Panc1 (cell line): ENCODE measurements around the gene PARP3. TPM values are rescaled to one million over a fixed set of nuclear protein-coding genes. Genes with fewer than 3 reads are reported as not detected.

ENCODE experiments used
- ATAC-seq: fragments of 200-7000 bp; cut with Tn5 transposase; 2 replicates; pipeline ENCODE4 v1.9.1; 2020; ENCODE audit warnings: mild to moderate bottlenecking, moderate library complexity
- BruUV-seq: library from RNA; stranded (reverse); fragments of 400-500 nt; replicated peaks from 2 replicates; lab custom pipeline; 2021; lab: Mats Ljungman, UMichigan
- CTCF ChIA-PET: fragments of 300-600 bp; sonication (Branson Sonifier 250); formaldehyde crosslinking; loops from one replicate; lab custom pipeline; 2022; ENCODE audit warnings: antibody characterized with exemption; lab: Charles Lee
- POLR2A ChIA-PET: fragments of 300-600 bp; sonication (Branson Sonifier 250); formaldehyde crosslinking; loops from one replicate; lab custom pipeline; 2022; ENCODE audit warnings: antibody characterized with exemption; lab: Charles Lee
- DNase-seq: peaks from one replicate; pipeline ENCODE4 v3.0.0-alpha.2; 2010; ENCODE audit warnings: low read depth, low spot score
- H3K27ac ChIP-seq: 2 replicates; pipeline ENCODE4 v1.5.1; 2011; ENCODE audit warnings: mild to moderate bottlenecking, low read length, inconsistent platforms
- H3K27me3 ChIP-seq: fragments of 200-500 bp; sonication (Bioruptor generic); 2 replicates; pipeline ENCODE4 v1.6.0; 2014; ENCODE audit warnings: low read length, inconsistent platforms; ENCODE audit not compliant: control insufficient read depth, insufficient read depth
- H3K36me3 ChIP-seq: fragments of 200-500 bp; sonication (Bioruptor generic); 2 replicates; pipeline ENCODE4 v1.5.1; 2014; ENCODE audit warnings: inconsistent platforms, mild to moderate bottlenecking, low read length, moderate library complexity; ENCODE audit not compliant: control insufficient read depth, insufficient read depth
- H3K4me1 ChIP-seq: 2 replicates; pipeline ENCODE4 v1.5.1; 2011; ENCODE audit warnings: inconsistent platforms, mild to moderate bottlenecking, low read length, moderate library complexity; ENCODE audit not compliant: control insufficient read depth, insufficient read depth
- H3K4me3 ChIP-seq, 2 experiments: 2 replicates each; pipeline ENCODE4 v1.5.1; 2011 to 2012; ENCODE audit warnings: low read depth in 2 of 2, low read length in 2 of 2, mild to moderate bottlenecking in 2 of 2, inconsistent platforms in 1 of 2, moderate library complexity in 1 of 2
- H3K9me3 ChIP-seq: fragments of 200-500 bp; sonication (Bioruptor generic); 2 replicates; pipeline ENCODE4 v1.5.1; 2014; ENCODE audit warnings: low read depth, mild to moderate bottlenecking, inconsistent platforms, low read length, moderate library complexity; ENCODE audit not compliant: control insufficient read depth, insufficient read depth
- CTCF ChIP-seq: fragments of 450-650 bp; IDR thresholded peaks from 2 replicates; pipeline ENCODE4 v1.5.1; 2017; ENCODE audit warnings: mild to moderate bottlenecking
- POLR2AphosphoS5 ChIP-seq: IDR thresholded peaks from 2 replicates; pipeline ENCODE4 v1.6.1; 2012; ENCODE audit warnings: mild to moderate bottlenecking, low read depth, low read length, moderate library complexity
- REST ChIP-seq, 2 experiments: IDR thresholded peaks; 2 replicates each; pipeline ENCODE4 v1.6.1; 2011 to 2012; ENCODE audit warnings: low read depth in 2 of 2, control low read depth in 1 of 2, low read length in 1 of 2, mild to moderate bottlenecking in 1 of 2, moderate library complexity in 1 of 2; ENCODE audit not compliant: insufficient read depth in 1 of 2
- SIN3A ChIP-seq: IDR thresholded peaks from 2 replicates; pipeline ENCODE4 v1.6.1; 2012; ENCODE audit warnings: low read depth, mild to moderate bottlenecking, low read length, moderate library complexity, borderline replicate concordance; ENCODE audit not compliant: insufficient read depth
- TCF7L2 ChIP-seq: IDR thresholded peaks from 2 replicates; pipeline ENCODE4 v1.6.1; 2011; ENCODE audit warnings: mild to moderate bottlenecking, low read depth, low read length, inconsistent platforms
- in situ Hi-C: cut with HindIII; loops from 2 replicates; pipeline ENCODE4 v1.10.0; 2016; ENCODE audit warnings: low sequenced_read_pairs, low pct_unique_long_range_greater_than_20kb
- intact Hi-C: fragments of 100-400 bp; cut with micrococcal nuclease; formaldehyde crosslinking; loops from one replicate; pipeline ENCODE4 v1.10.0; 2022; ENCODE audit not compliant: unreplicated experiment
- total RNA-seq: library from RNA; stranded (reverse); gene quantifications from one replicate; pipeline ENCODE4 v1.2.1, GENCODE V29; 2021; ENCODE audit not compliant: unreplicated experiment

The PARP3 gene
- total RNA-seq, 1 experiment from 2014 or later: 16.1 TPM

GRCh38 chr3:51955893-51956770 is 14.0 kb downstream of the PARP3 start:
- no peak for ATAC-seq
- no TSS peak for BruUV-seq
- TF ChIP-seq REST (IDR thresholded peaks at IDR 0.05; ENCODE audit: insufficient read depth in 1 of 2, low read depth in 2 of 2, low read length in 1 of 2): no peak
- TF ChIP-seq TCF7L2: no peak
- no peak for TF ChIP-seq SIN3A
- TF ChIP-seq POLR2AphosphoS5: no peak
- no peak for TF ChIP-seq CTCF
- no peak overlapping the region for H3K27ac ChIP-seq
- ChIA-PET POLR2A (no interaction called here), CTCF (no interaction called here)
- H3K4me1 ChIP-seq: no peaks in the 10 kb centered on the region
- no peaks in the 10 kb centered on the region for H3K36me3 ChIP-seq
- H3K27me3 ChIP-seq: no peaks in the 10 kb centered on the region
- intact Hi-C loops (no loop called here), in situ Hi-C loops (no loop called here)
- H3K9me3 ChIP-seq: no peaks in the 10 kb centered on the region
- no peak for DNase-seq
- no peak overlapping the region for H3K4me3 ChIP-seq

- CTCF ChIA-PET: no interaction called here
- intact Hi-C loops: no loop called here
- H3K9me3 ChIP-seq: no peaks in the 10 kb centered on the region
- BruUV-seq: no TSS peak
- DNase-seq (no peak), ATAC-seq (no peak)
- no peaks in the 10 kb centered on the region for H3K36me3 ChIP-seq
- in situ Hi-C loops: no loop called here
- H3K27ac ChIP-seq: no peak overlapping the region
- TF ChIP-seq SIN3A (no peak), REST (IDR thresholded peaks at IDR 0.05; ENCODE audit: insufficient read depth in 1 of 2, low read depth in 2 of 2, low read length in 1 of 2) (no peak), TCF7L2 (no peak), POLR2AphosphoS5 (no peak), CTCF (no peak)
- H3K4me1 ChIP-seq: no peaks in the 10 kb centered on the region
- no peaks in the 10 kb centered on the region for H3K27me3 ChIP-seq
- POLR2A ChIA-PET: no interaction called here
- no peak overlapping the region for H3K4me3 ChIP-seq
These were observed 15.5 kb downstream of the PARP3 start for GRCh38 chr3:51957520-51958205.
